Myocyte (in vitro differentiated cells): ENCODE measurements around the gene MBD3L2. TPM values are rescaled to one million over a fixed set of nuclear protein-coding genes. Genes with fewer than 3 reads are reported as not detected.
"Not testable (repeated sequence)": the region's sequence is repeated elsewhere in the genome, so short reads cannot be mapped to it uniquely, and the experiment has no call there.

Experiments used
- DNase-seq: peaks from one replicate; pipeline ENCODE4 v3.0.0-alpha.2; 2012; ENCODE audit warnings: low read depth
- polyA plus RNA-seq: library from polyadenylated mRNA; unstranded; fragments of >200 nt; gene quantifications from one replicate; pipeline ENCODE4 v1.2.1, GENCODE V29; 2012; ENCODE audit warnings: missing spikeins
- total RNA-seq: library from RNA; depleted of rRNA; stranded (reverse); fragments of >200 nt; gene quantifications from 2 replicates; pipeline ENCODE4 v1.2.3, GENCODE V29; 2014

MBD3L2 gene
- total RNA-seq, result not detected in 2 replicates
- polyA plus RNA-seq, result not detected

DNA sequence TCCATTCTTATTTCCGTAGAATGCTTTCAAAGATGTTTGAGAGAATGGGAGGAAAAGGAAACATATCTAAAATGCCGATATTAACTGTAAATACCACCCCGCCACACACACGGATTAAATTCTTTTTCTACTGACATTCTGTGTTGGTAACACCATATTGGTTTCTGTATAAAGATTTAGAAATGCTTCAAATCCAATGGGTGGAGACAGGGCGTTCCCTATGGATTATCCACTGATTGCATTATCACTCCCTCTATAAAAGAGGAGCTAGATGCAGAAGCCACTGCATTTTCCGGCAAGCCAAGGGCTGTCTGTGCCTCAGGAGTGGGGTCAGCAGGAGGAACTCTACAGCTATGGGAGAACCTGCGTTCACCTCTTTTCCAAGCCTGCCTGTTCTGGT lies at the start of gene MBD3L2:
MBD3L2 (plus strand) TSS at position 301 of the 400 bp plus-strand sequence; CDS start at position 354, 53 bp downstream.
- not testable (repeated sequence) for DNase-seq

- DNase-seq, result no peak
Observed at GRCh38 chr19:6999933-7000332, 49.2 kb upstream of the MBD3L2 start.

- DNase-seq, result no peak
Observed at GRCh38 chr19:7000333-7000732, 48.8 kb upstream of the MBD3L2 start.

DNA sequence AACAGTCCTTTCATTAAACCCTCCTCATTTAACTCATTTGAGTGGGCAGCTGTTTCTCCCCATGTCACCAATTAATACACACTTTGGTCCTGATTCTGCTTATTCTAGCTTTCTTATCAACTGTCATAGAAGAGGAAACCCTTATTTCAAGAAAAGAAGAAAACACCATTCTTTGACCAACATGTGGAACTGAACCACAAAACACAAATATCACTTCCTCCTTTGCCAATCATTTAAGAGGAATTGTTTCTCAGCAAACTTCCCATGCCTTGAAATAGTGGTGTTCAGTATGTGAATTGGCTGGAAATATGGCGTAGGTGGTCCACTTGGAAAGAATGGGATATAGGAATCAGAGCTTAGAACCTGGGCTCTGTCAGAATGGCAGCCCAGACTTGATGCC lies 48.3 kb upstream of the MBD3L2 start:
- DNase-seq, result no peak

GRCh38 chr19:7004313-7004931 lies 44.7 kb upstream of the MBD3L2 start:
- peak; percentile 29 for DNase-seq

DNA sequence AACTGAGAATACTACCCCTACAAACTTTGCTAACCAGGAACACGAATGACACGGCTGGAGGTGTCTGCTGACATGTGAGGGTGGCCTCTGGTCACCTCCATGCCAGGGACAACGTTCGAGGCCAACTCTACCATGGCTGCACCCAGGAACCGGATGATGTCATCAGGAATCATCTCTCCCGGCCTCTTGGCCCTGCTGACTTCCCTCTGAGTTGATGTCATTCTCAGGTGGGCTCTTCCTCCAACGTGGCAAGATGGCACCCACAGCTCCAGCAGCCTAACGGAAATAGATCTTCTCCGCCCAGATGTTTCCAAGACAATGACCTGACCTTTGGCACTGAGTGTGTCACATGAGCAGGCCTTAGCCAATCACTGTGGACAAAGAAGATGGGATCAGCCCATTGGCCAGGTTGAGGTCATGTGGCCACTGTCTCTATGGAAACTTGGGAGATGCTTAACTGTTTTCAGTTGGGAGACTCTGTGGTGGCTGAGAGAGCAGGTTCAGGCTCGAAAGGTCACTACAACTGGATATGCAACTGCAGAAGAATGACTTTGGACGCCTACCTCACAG lies 42.9 kb upstream of the MBD3L2 start:
- DNase-seq, result no peak

GRCh38 chr19:7007859-7008258 lies 41.3 kb upstream of the MBD3L2 start:
- DNase-seq, result no peak

GRCh38 chr19:7010722-7011593 lies 38.2 kb upstream of the MBD3L2 start:
- DNase-seq, result no peak

DNA sequence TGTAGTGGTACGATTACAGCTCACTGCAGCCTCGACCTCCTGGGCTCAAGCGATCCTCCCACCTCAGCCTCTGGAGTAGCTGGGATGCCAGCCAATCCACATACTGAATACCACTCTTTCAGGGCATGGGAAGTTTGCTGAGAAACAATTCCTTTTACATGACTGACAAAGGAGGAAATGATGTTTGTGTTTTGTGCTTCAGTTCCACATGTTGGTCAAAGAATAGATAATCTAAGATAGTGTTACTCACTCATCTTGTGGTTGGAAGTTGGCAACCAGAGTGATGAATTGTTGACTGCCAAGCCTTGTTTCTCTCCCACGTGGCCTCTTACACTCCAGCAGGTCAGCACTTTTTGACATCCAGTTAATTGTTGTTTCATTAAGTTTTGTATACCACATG lies 35.4 kb upstream of the MBD3L2 start:
- peak; percentile 22 for DNase-seq

DNA sequence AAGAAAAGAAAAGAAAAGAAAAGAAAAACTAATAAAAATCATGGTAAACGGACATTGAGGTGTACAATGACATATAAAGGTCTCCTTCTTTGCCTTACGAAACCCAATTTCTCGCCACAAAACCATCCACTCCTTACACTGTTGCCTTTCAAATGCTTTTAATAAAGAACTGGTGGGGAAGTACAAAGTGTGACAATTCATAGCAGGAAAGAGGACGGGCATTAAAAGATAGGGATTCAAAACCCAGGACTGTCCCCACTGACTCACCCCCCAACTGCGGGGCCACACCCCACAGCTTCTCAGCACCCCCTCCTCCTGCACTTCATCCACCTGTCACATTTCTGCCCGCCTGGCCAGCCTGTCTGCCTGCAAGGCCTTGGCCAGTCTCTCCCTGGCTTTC lies 30.3 kb upstream of the MBD3L2 start:
- no peak for DNase-seq

DNA sequence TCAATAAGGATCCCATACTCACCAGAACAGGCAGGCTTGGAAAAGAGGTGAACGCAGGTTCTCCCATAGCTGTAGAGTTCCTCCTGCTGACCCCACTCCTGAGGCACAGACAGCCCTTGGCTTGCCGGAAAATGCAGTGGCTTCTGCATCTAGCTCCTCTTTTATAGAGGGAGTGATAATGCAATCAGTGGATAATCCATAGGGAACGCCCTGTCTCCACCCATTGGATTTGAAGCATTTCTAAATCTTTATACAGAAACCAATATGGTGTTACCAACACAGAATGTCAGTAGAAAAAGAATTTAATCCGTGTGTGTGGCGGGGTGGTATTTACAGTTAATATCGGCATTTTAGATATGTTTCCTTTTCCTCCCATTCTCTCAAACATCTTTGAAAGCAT lies 27.8 kb upstream of the MBD3L2 start, which contains the start of gene MBD3L2B:
MBD3L2B (minus strand) TSS at position 101 of the 400 bp plus-strand sequence; CDS start at position 67, 34 bp downstream.
- DNase-seq, result not testable (repeated sequence)

DNA sequence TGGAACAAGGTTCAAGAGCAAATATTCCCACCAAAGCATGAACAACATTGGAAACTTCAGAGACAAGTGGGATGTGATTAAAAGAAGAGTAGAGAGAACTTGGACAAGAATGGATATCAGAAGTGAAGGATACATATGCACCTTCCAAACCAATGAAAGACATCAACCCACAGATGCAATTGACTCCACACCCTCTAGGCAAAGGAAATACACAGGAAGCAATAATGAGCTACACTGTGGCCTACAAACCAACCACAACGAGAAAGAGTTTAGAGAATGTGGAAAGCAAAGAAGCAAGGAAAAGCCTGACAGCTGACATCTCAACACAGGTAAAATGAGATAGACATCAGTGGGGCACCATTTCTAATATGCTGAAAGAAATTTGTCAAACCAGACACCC lies 20.3 kb upstream of the MBD3L2 start:
- not testable (repeated sequence) for DNase-seq

- not testable (repeated sequence) for DNase-seq
Observed at GRCh38 chr19:7030278-7030677, 18.8 kb upstream of the MBD3L2 start, which contains the start of gene MBD3L5. Gene MBD3L5 (plus strand): TSS chr19:7030578. CDS start chr19:7030612, 34 bp downstream.

DNA sequence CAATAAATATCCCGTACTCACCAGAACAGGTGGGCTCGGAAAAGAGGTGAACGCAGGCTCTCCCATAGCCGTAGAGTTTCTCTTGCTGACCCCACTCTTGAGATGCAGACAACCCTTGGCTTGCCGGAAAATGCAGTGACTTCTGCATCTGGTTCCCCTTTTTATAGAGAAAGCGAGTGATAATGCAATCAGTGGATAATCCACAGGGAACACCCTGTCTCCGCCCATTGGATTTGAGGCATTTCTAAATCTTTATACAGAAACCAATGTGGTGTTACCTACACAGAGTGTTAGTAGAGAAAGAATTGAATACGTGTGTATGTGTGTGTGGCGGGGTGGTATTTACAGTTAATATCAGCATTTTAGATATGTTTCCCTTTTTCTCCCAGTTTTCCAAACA lies 9.0 kb upstream of the MBD3L2 start, which contains the start of gene MBD3L4:
MBD3L4 (minus strand) TSS at position 101 of the 400 bp plus-strand sequence; CDS start at position 66, 35 bp downstream.
- DNase-seq, result not testable (repeated sequence)

GRCh38 chr19:7041563-7041962 lies 7.6 kb upstream of the MBD3L2 start:
- DNase-seq, result not testable (repeated sequence)

DNA sequence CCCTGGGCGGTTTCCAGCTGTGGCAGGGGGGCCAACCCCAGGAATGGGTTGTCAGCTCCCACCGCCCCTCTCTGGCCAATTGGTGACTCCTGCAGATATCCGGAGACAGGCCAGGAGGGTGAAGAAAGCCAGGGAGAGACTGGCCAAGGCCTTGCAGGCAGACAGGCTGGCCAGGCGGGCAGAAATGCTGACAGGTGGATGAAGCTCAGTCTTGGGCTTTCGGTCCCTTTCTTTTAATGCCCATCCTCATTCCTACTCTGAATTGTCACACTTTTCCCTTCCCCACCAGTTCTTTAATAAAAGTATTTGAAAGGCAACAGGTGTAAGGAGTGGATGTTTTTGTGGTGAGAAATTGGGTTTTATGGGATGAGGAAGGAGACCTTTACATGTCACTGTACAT lies 2.3 kb downstream of the MBD3L2 start:
- DNase-seq, result not testable (repeated sequence)

- not testable (repeated sequence) for DNase-seq
Observed at GRCh38 chr19:7052896-7053295, 3.8 kb downstream of the MBD3L2 start.

- DNase-seq, result not testable (repeated sequence)
Observed at GRCh38 chr19:7054635-7055368, 5.7 kb downstream of the MBD3L2 start.

DNA sequence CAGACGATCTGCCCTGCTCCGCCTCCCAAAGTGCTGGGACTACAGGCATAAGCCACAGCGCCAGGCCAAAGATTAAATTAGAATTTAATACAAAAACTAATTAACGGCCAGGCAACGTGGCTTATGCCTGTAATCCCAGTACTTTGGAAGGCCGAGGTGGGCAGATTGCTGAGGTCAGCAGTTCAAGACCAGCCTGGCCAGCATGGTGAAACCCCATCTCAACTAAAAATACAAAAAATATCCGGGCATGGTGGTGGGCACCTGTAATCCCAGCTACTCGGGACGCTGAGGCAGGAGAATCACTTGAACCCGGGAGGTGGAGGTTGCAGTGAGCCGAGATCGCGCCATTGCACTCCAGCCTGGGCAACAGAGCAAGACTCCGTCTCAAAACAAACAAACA lies 6.6 kb downstream of the MBD3L2 start:
- DNase-seq, result not testable (repeated sequence)

GRCh38 chr19:7056371-7056770 lies 7.2 kb downstream of the MBD3L2 start:
- not testable (repeated sequence) for DNase-seq

- not testable (repeated sequence) for DNase-seq
Observed at GRCh38 chr19:7058576-7058975, 9.5 kb downstream of the MBD3L2 start, which contains the start of gene MBD3L3. Gene MBD3L3 (minus strand): TSS chr19:7058676. CDS start chr19:7058605, 71 bp downstream.
